ENCODE measurements around the gene CMTM4.
"Not testable (repeated sequence)": the region's sequence is repeated elsewhere in the genome, so short reads cannot be mapped to it uniquely, and the experiment has no call there.

CMTM4 gene

DNA sequence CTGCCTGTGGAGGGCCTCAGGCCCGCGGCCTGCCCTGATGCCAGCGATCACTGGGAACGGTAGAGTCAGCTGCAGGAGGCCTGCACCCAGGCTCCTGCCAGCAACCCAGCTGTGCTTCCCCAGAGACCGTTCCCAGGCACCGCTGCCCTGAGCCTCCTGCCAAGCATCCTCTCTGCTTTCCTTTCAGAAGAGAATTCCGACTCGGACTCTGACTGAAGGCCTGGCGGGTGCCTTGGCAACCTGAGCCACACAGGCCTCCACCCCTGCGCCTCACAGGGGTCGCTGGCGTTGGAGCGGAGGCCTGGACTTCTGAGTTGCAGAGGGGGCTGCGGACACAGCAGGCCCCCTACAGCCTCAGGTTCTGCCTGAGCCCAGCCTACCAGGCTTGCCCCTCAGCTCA lies 84.1 kb downstream of the CMTM4 start:
- no peak for DNase-seq

- DNase-seq, result not testable (repeated sequence)
Observed at GRCh38 chr16:66611911-66612310, 84.6 kb downstream of the CMTM4 start.

- peak; percentile 97 to 99 for DNase-seq
Observed at GRCh38 chr16:66610111-66610820, 86.3 kb downstream of the CMTM4 start.

DNA sequence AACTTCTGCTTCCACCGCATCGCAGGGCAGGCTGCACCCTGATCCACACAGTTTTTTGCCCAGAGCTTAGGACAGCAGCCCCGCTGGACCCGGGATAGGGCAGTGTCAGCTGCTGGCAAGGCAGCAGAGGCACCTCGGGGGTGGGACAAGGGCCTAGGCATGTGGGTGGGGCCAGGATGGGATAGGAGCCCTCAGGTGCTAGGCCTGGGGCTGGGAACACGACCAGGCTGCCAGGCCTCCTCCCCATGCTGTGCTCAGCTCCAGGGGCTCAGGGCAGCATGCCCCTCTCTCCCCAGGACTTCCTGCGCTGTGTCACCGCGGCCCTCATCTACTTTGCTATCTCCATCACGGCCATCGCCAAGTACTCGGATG lies 87.4 kb downstream of the CMTM4 start:
- DNase-seq, result no peak

GRCh38 chr16:66608241-66609138 lies 88.1 kb downstream of the CMTM4 start:
- DNase-seq, result peak; percentile 69 to 81

- peak; percentile 27 to 66 for DNase-seq
Observed at GRCh38 chr16:66605979-66606751, 90.4 kb downstream of the CMTM4 start.

GRCh38 chr16:66605177-66605978 lies 91.2 kb downstream of the CMTM4 start:
- DNase-seq, result peak in 1 of 2 experiments; percentile 25

- DNase-seq, result peak; percentile 24 to 46
Observed at GRCh38 chr16:66604376-66605176, 92.0 kb downstream of the CMTM4 start, which contains the start of gene CMTM3. TSS of gene CMTM3 (plus strand) at chr16:66604704. CDS start at chr16:66604806, 102 bp downstream.

DNA sequence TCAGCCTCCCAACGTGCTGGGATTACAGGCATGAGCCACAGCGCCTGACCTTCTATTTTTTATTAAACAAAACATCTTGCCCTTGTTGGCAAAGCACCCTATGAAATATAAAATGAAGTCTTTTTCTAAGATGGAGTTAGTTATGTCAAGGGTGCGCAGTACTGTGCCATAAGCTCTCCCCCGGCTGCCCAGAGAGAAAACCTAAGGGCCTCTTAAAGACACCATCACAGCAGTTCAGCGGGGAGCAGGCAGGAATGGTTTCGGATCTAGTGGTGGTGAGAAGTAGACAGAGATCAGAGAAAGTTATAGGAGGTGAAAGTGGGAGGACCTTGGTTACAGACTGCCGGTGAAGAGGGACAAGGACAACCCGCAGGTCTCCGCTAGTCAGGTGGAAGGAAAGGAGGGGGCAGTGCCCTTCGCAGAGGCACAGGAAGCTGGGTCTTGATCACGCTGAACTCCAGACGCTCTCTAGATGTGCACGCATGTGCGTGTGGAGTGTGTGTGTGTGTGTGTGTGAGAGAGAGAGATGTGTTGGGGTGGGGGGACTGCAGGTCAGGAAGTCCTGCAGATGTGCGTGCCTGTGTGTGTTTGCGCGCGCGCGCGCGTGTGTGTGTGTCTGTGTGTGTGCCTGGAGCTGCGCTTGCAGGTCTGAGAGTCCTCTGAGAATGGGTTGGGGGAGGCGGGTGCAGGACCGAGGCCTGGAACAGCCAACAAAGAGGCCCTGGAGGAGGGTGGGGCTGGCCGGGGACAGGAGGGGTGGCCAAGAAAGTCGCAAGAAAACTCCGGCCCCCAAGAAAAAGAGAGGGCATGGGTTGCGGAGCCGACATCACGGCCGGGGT lies 92.8 kb downstream of the CMTM4 start:
- DNase-seq, result peak in 1 of 2 experiments; percentile 28

- no peak for DNase-seq
Observed at GRCh38 chr16:66601471-66601870, 95.1 kb downstream of the CMTM4 start.

DNA sequence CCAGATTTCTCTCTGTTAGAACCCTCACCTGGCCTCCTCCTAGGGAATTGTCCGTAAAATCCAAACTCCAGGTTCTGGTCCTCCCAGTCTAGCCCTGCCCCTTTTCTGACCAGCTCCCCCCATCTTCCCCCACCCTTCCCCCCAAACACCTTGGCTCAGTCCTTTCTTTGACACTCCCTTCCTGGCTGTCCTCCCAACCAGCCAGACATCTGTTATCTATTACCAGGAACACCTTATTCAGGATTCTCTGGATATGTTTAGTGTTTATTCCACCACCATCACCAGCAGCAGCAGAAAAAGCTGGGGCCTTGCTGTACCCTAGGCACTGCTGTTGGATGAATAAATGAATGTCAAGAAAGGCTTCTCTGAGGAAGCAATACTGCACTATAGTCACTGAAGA lies 96.1 kb downstream of the CMTM4 start:
- no peak for DNase-seq

GRCh38 chr16:66599726-66600125 lies 96.8 kb downstream of the CMTM4 start:
- no peak for DNase-seq

- DNase-seq, result no peak
Observed at GRCh38 chr16:66598111-66598510, 98.4 kb downstream of the CMTM4 start.

- no peak for DNase-seq
Observed at GRCh38 chr16:66596986-66597848, 99.3 kb downstream of the CMTM4 start.

DNA sequence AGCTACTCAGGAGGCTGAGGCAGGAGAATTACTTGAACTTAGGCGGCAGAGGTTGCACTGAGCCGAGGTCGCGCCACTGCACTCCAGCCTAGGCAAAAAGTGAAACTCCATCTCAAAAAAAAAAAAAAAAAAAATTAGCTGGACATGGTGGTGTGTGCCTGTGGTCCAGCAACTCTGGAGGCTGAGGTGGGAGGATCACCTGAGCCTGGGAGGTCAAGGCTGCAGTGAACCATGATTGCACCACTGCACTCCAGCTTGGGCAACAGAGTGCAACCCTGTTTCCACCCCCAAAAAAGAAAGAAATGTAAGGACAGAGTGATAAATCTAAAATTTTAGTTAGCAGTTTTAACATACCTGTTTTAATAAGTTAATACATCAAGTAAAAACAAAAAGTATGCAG lies 100.0 kb downstream of the CMTM4 start:
- not testable (repeated sequence) for DNase-seq

GRCh38 chr16:66594739-66595138 lies 101.8 kb downstream of the CMTM4 start:
- no peak for DNase-seq

- DNase-seq, result no peak
Observed at GRCh38 chr16:66592814-66593213, 103.7 kb downstream of the CMTM4 start.

- no peak for DNase-seq
Observed at GRCh38 chr16:66592241-66592640, 104.3 kb downstream of the CMTM4 start.

DNA sequence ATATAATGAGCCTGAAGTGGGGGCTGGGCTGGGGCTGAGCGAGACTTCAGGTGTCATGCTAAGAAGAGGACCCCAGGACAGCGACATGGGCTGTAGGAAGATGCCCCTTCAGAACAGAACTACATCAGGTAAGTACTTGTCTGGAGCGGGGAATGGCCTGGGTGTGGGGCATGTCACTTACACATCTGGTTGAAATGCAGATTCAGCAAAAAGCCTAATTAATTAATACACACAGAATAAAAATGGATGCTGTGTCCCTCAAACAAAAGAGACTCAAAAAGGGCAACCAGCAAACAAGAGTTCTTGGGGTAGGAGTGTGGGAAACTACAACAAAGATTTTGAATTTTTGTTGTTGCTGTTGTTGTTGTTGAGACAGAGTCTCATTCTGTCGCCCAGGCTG lies 105.5 kb downstream of the CMTM4 start:
- no peak for DNase-seq

All from NCI-H524 (cell line).